ENCODE data around the gene WWOX.

DNA sequence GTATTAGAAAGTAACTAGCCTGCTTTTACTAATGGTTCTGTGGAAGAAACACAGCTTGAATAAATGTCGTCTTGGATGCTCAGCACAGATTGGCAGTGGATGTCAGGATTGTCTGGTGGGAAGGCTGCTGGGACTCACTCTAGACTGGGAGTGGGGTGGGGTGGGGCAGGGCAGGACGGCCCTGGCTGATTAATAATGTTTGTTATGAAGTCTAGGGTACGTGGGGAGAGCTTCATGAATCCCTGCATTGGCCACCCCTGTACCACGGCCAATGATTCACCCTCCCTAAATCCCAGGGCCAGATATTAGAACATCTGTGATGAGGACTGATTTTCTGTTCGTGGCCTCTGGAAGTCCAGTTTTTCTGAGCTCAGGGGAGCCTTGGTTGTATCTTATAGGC, 421.0 kb downstream of the WWOX start:
- TF ChIP-seq CHD2 (IDR thresholded peaks at IDR 0.05; ENCODE audit: low read depth, low read length) (no peak), MAZ (IDR thresholded peaks at IDR 0.05; ENCODE audit: borderline replicate concordance, low read depth, low read length) (no peak), MAZ (CRISPR knock-in tag; IDR thresholded peaks at IDR 0.05; ENCODE audit: low read depth) (no peak), TBL1XR1 (IDR thresholded peaks at IDR 0.05; ENCODE audit: borderline replicate concordance, low read length, partially characterized antibody) (no peak), RARA (CRISPR knock-in tag; IDR thresholded peaks at IDR 0.05) (no peak), NFKBIZ (CRISPR knock-in tag; IDR thresholded peaks at IDR 0.05) (no peak), XRCC5 (optimal IDR thresholded peaks at IDR 0.05; ENCODE audit: low read length) (no peak), YY1 (IDR thresholded peaks at IDR 0.05; ENCODE audit: insufficient read depth, insufficient replicate concordance, low read depth, low read length) (no peak)
- TF ChIP-seq, protein P1, sequence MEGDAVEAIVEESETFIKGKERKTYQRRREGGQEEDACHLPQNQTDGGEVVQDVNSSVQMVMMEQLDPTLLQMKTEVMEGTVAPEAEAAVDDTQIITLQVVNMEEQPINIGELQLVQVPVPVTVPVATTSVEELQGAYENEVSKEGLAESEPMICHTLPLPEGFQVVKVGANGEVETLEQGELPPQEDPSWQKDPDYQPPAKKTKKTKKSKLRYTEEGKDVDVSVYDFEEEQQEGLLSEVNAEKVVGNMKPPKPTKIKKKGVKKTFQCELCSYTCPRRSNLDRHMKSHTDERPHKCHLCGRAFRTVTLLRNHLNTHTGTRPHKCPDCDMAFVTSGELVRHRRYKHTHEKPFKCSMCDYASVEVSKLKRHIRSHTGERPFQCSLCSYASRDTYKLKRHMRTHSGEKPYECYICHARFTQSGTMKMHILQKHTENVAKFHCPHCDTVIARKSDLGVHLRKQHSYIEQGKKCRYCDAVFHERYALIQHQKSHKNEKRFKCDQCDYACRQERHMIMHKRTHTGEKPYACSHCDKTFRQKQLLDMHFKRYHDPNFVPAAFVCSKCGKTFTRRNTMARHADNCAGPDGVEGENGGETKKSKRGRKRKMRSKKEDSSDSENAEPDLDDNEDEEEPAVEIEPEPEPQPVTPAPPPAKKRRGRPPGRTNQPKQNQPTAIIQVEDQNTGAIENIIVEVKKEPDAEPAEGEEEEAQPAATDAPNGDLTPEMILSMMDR (CRISPR knock-in tag; IDR thresholded peaks at IDR 0.05) = no peak
